DOHH2 (cell line): ENCODE results near the gene EPHA5.

Experiments
- H3F3A ChIP-seq: fragments of 200-600 bp; sonication (generic), shearing (Covaris generic); 2 replicates; pipeline ENCODE4 v1.6.0; 2016; ENCODE audit warnings: antibody characterized with exemption, mild to moderate bottlenecking; ENCODE audit not compliant: control insufficient read depth, insufficient read depth
- H3K27ac ChIP-seq: fragments of 200-600 bp; sonication (generic); 2 replicates; pipeline ENCODE4 v1.5.1; 2014; ENCODE audit warnings: low read depth, mild to moderate bottlenecking, low read length, moderate library complexity
- H3K27me3 ChIP-seq: fragments of 200-600 bp; sonication (generic); 2 replicates; pipeline ENCODE4 v1.6.1; 2014; ENCODE audit warnings: mild to moderate bottlenecking, low read length, mixed read lengths; ENCODE audit not compliant: control insufficient read depth
- H3K36me3 ChIP-seq: fragments of 200-600 bp; sonication (generic); 2 replicates; pipeline ENCODE4 v1.6.1; 2014; ENCODE audit warnings: mild to moderate bottlenecking, low read length, moderate library complexity, mixed read lengths; ENCODE audit not compliant: control insufficient read depth
- H3K4me1 ChIP-seq: fragments of 200-600 bp; sonication (generic); 2 replicates; pipeline ENCODE4 v1.6.1; 2014; ENCODE audit warnings: mild to moderate bottlenecking, low read length, mixed read lengths; ENCODE audit not compliant: control insufficient read depth
- H3K4me2 ChIP-seq: fragments of 200-600 bp; sonication (generic); 2 replicates; pipeline ENCODE4 v1.6.0; 2014; ENCODE audit warnings: mild to moderate bottlenecking, low read length, moderate library complexity
- H3K4me3 ChIP-seq: fragments of 200-600 bp; sonication (generic); 2 replicates; pipeline ENCODE4 v1.5.1; 2014; ENCODE audit warnings: mild to moderate bottlenecking, low read length, mixed read lengths
- H3K79me2 ChIP-seq: fragments of 200-600 bp; sonication (generic); 2 replicates; pipeline ENCODE4 v1.6.1; 2014; ENCODE audit warnings: mild to moderate bottlenecking, low read length, mixed read lengths; ENCODE audit not compliant: control insufficient read depth
- H3K9me2 ChIP-seq: fragments of 200-600 bp; sonication (generic); replicated peaks from 2 replicates; pipeline ENCODE4 v1.6.1; 2014; ENCODE audit warnings: mild to moderate bottlenecking, low read length, mixed read lengths; ENCODE audit not compliant: control insufficient read depth
- H3K9me3 ChIP-seq: fragments of 200-600 bp; sonication (generic); 2 replicates; pipeline ENCODE4 v1.6.1; 2014; ENCODE audit warnings: antibody characterized with exemption, low read length, mixed read lengths; ENCODE audit not compliant: control insufficient read depth, insufficient read depth
- H4K20me1 ChIP-seq: fragments of 200-600 bp; sonication (generic); 2 replicates; pipeline ENCODE4 v1.6.0; 2014; ENCODE audit warnings: low read depth, mild to moderate bottlenecking, antibody characterized with exemption, low read length, moderate library complexity; ENCODE audit not compliant: control insufficient read depth, insufficient read depth
- CTCF ChIP-seq: fragments of 200-600 bp; sonication (generic); IDR thresholded peaks from one replicate; pipeline ENCODE4 v1.5.1; 2014; ENCODE audit warnings: antibody characterized with exemption, mild to moderate bottlenecking, low read depth, low read length; ENCODE audit not compliant: poor library complexity, severe bottlenecking
- EZH2phosphoT487 ChIP-seq: fragments of 200-600 bp; sonication (generic); IDR thresholded peaks from 2 replicates; pipeline ENCODE4 v1.6.1; 2017; ENCODE audit warnings: borderline replicate concordance, mild to moderate bottlenecking, antibody characterized with exemption, low read length, moderate library complexity, mixed read lengths

The EPHA5 gene

GRCh38 chr4:65656008-65656407 is 14.3 kb downstream of the EPHA5 start:
- Histone ChIP-seq H3K79me2 (no peaks in the 10 kb centered on the region), H3F3A (no peaks in the 10 kb centered on the region), H3K27me3 (no peaks in the 10 kb centered on the region), H4K20me1 (no peaks in the 10 kb centered on the region), H3K9me3 (no peaks in the 10 kb centered on the region), H3K4me2 (no peak overlapping the region), H3K36me3 (no peaks in the 10 kb centered on the region), H3K9me2 (no peaks in the 10 kb centered on the region), H3K4me3 (no peak overlapping the region), H3K27ac (no peak overlapping the region), H3K4me1 (no peaks in the 10 kb centered on the region)
- no peak for TF ChIP-seq CTCF
- no peak for TF ChIP-seq EZH2phosphoT487

GRCh38 chr4:65654976-65655375 is 15.3 kb downstream of the EPHA5 start:
- H3K79me2 ChIP-seq: no peaks in the 10 kb centered on the region
- H3K27ac ChIP-seq: no peak overlapping the region
- no peaks in the 10 kb centered on the region for H3K9me3 ChIP-seq
- no peaks in the 10 kb centered on the region for H3K9me2 ChIP-seq
- no peak overlapping the region for H3K4me2 ChIP-seq
- no peaks in the 10 kb centered on the region for H3K36me3 ChIP-seq
- TF ChIP-seq CTCF: no peak
- no peak for TF ChIP-seq EZH2phosphoT487
- no peak overlapping the region for H3K4me3 ChIP-seq
- H4K20me1 ChIP-seq: no peaks in the 10 kb centered on the region
- no peaks in the 10 kb centered on the region for H3F3A ChIP-seq
- no peaks in the 10 kb centered on the region for H3K4me1 ChIP-seq
- H3K27me3 ChIP-seq: no peaks in the 10 kb centered on the region

GRCh38 chr4:65653740-65654361 is 16.4 kb downstream of the EPHA5 start:
- TF ChIP-seq EZH2phosphoT487: no peak
- TF ChIP-seq CTCF: no peak
- no peaks in the 10 kb centered on the region for H3K27me3 ChIP-seq
- no peaks in the 10 kb centered on the region for H3K79me2 ChIP-seq
- H3K4me3 ChIP-seq: no peak overlapping the region
- no peaks in the 10 kb centered on the region for H3F3A ChIP-seq
- no peaks in the 10 kb centered on the region for H3K36me3 ChIP-seq
- H3K9me2 ChIP-seq: no peaks in the 10 kb centered on the region
- H3K27ac ChIP-seq: no peak overlapping the region
- H3K9me3 ChIP-seq: no peaks in the 10 kb centered on the region
- H4K20me1 ChIP-seq: no peaks in the 10 kb centered on the region
- no peak overlapping the region for H3K4me2 ChIP-seq
- no peaks in the 10 kb centered on the region for H3K4me1 ChIP-seq
